ENCODE results near the gene METTL8. TPM values are rescaled to one million over a fixed set of nuclear protein-coding genes. Genes with fewer than 3 reads are reported as not detected.

METTL8 gene
- polyA plus RNA-seq, 3 donors, result 3.3 to 9.8 (median 6.9) TPM

DNA sequence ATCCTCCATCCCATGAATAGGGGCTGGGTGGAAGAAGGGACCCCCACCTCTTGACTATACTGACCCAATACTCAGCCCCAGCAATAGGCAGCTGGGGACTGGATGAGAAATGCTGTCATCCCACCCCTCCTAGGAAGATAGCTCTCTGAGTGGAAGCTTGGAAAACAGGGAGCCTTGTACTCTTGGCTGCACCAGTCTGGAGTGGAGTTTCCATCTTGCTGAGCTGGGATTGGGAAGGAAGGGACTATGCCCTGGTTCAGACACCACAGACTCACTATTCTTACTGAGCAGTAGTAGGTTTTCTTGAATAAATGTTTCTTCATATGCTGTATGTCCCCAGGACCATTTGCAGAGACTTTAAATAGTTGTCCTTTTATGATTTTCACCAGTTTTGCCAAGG lies 7.7 kb upstream of the METTL8 start:
- Histone ChIP-seq H3K79me2 (ENCODE audit: insufficient read depth, low read length) (peaks cover 6% of the 10 kb centered on the region), H3K4me2 (replicated peaks; ENCODE audit: extremely low read depth, low read length, poor library complexity, severe bottlenecking) (no peak overlapping the region), H3K27me3 (ENCODE audit: control insufficient read depth in 2 of 2, insufficient read depth in 2 of 2, low read length in 2 of 2) (no peaks in the 10 kb centered on the region), H3K36me3 (replicated peaks in 1 of 2; ENCODE audit: control insufficient read depth in 1 of 2, insufficient read depth in 2 of 2, low read length in 2 of 2) (peaks cover 56 to 95% of the 10 kb centered on the region in 2 donors), H3K4me1 (ENCODE audit: control insufficient read depth in 1 of 2, insufficient read depth in 2 of 2, low read length in 2 of 2) (no peaks in the 10 kb centered on the region), H3K9me3 (replicated peaks in 1 of 2; ENCODE audit: control insufficient read depth in 1 of 2, insufficient read depth in 1 of 2, low read length in 2 of 2) (no peaks in the 10 kb centered on the region), H3K27ac (ENCODE audit: low read depth in 1 of 2, low read length in 2 of 2) (no peak overlapping the region), H3K9ac (ENCODE audit: insufficient read depth, low read length, poor library complexity, severe bottlenecking) (no peak overlapping the region), H3K4me3 (replicated peaks in 1 of 3; ENCODE audit: low read depth in 2 of 3, low read length in 3 of 3) (no peak overlapping the region), H2AFZ (ENCODE audit: insufficient read depth, low read depth, low read length, poor library complexity, severe bottlenecking) (no peak overlapping the region), H4K20me1 (ENCODE audit: insufficient read depth, low read length) (no peaks in the 10 kb centered on the region)
- peaks cover 62 to 86% of the 10 kb centered on the region in 2 donors for H3K36me3 Mint-ChIP-seq
- H3K27me3 Mint-ChIP-seq (ENCODE audit: low read depth in 3 of 3), result peaks cover 0 to 3% (median 0%) of the 10 kb centered on the region in 3 donors
- no peak overlapping the region for H3K4me3 Mint-ChIP-seq
- H3K27ac Mint-ChIP-seq, result peak overlapping the region in 1 of 7 donors; percentile 44
- no peak for DNase-seq
- no peaks in the 10 kb centered on the region for H3K9me3 Mint-ChIP-seq
- intact Hi-C loops (cut with micrococcal nuclease), result no loop called here
- TF ChIP-seq, protein P1, sequence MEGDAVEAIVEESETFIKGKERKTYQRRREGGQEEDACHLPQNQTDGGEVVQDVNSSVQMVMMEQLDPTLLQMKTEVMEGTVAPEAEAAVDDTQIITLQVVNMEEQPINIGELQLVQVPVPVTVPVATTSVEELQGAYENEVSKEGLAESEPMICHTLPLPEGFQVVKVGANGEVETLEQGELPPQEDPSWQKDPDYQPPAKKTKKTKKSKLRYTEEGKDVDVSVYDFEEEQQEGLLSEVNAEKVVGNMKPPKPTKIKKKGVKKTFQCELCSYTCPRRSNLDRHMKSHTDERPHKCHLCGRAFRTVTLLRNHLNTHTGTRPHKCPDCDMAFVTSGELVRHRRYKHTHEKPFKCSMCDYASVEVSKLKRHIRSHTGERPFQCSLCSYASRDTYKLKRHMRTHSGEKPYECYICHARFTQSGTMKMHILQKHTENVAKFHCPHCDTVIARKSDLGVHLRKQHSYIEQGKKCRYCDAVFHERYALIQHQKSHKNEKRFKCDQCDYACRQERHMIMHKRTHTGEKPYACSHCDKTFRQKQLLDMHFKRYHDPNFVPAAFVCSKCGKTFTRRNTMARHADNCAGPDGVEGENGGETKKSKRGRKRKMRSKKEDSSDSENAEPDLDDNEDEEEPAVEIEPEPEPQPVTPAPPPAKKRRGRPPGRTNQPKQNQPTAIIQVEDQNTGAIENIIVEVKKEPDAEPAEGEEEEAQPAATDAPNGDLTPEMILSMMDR (IDR thresholded peaks at IDR 0.05), result no peak
- H3K4me1 Mint-ChIP-seq, result no peaks in the 10 kb centered on the region

DNA sequence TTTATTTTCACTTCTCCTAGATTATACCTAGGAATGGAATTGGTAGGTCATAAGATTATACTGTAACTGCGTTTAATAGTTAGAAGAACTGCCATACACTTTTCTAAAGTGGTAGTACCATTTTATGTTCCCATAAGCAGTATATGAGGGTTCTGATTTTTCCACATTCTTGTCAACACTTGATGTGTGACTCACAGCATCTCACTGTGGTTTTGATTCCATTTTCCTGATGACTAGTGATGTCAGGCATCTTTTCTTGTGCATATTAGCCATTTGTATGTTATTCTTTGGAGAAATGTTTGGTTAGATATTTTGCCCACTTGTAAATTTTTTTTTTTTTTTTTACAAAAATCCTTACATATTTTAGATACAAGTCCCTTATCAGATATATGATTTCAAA lies 2.5 kb upstream of the METTL8 start:
- peaks cover 0 to 3% (median 2%) of the 10 kb centered on the region in 7 donors for H3K9me3 Mint-ChIP-seq
- intact Hi-C loops (cut with micrococcal nuclease), result loop anchor here in 1 of 2 donors (10.0 kb wide), 2 partner anchors 248 to 272 kb away; partner anchors contain the start of genes DYNC1I2 and TLK1
- no CpG with 5 or more reads among the region's 1 CpG for WGBS (ENCODE audit: insufficient coverage)
- Histone ChIP-seq H3K4me2 (replicated peaks; ENCODE audit: extremely low read depth, low read length, poor library complexity, severe bottlenecking) (no peak overlapping the region), H3K27ac (ENCODE audit: low read depth in 1 of 2, low read length in 2 of 2) (no peak overlapping the region), H3K79me2 (ENCODE audit: insufficient read depth, low read length) (peaks cover 29% of the 10 kb centered on the region), H3K36me3 (replicated peaks in 1 of 2; ENCODE audit: control insufficient read depth in 1 of 2, insufficient read depth in 2 of 2, low read length in 2 of 2) (peaks cover 30 to 52% of the 10 kb centered on the region in 2 donors), H3K4me3 (replicated peaks in 1 of 3; ENCODE audit: low read depth in 2 of 3, low read length in 3 of 3) (no peak overlapping the region), H4K20me1 (ENCODE audit: insufficient read depth, low read length) (no peaks in the 10 kb centered on the region), H3K4me1 (ENCODE audit: control insufficient read depth in 1 of 2, insufficient read depth in 2 of 2, low read length in 2 of 2) (peaks cover 13 to 19% of the 10 kb centered on the region in 2 donors), H3K27me3 (ENCODE audit: control insufficient read depth in 2 of 2, insufficient read depth in 2 of 2, low read length in 2 of 2) (no peaks in the 10 kb centered on the region), H3K9me3 (replicated peaks in 1 of 2; ENCODE audit: control insufficient read depth in 1 of 2, insufficient read depth in 1 of 2, low read length in 2 of 2) (peaks cover 0 to 4% of the 10 kb centered on the region in 2 donors), H3K9ac (ENCODE audit: insufficient read depth, low read length, poor library complexity, severe bottlenecking) (no peak overlapping the region), H2AFZ (ENCODE audit: insufficient read depth, low read depth, low read length, poor library complexity, severe bottlenecking) (no peak overlapping the region)
- peaks cover 43 to 54% of the 10 kb centered on the region in 2 donors for H3K36me3 Mint-ChIP-seq
- peaks cover 0 to 1% (median 0%) of the 10 kb centered on the region in 3 donors for H3K27me3 Mint-ChIP-seq (ENCODE audit: low read depth in 3 of 3)
- peaks cover 18% of the 10 kb centered on the region for H3K4me1 Mint-ChIP-seq
- no peak for DNase-seq
- no peak overlapping the region for H3K4me3 Mint-ChIP-seq
- no peak overlapping the region for H3K27ac Mint-ChIP-seq
- TF ChIP-seq, protein P1 (IDR thresholded peaks at IDR 0.05), result no peak

All from CD14-positive monocyte (primary cell).